Measurements from ENCODE around the gene ANKRD33B. TPM values are rescaled to one million over a fixed set of nuclear protein-coding genes. Genes with fewer than 3 reads are reported as not detected.

Gene ANKRD33B
- total and polyA plus RNA-seq, 2 of the 13 experiments (the other 11 are each of a cell fraction or from before 2014, with no cell fraction given) = 0.02 TPM; not detected in 1

DNA sequence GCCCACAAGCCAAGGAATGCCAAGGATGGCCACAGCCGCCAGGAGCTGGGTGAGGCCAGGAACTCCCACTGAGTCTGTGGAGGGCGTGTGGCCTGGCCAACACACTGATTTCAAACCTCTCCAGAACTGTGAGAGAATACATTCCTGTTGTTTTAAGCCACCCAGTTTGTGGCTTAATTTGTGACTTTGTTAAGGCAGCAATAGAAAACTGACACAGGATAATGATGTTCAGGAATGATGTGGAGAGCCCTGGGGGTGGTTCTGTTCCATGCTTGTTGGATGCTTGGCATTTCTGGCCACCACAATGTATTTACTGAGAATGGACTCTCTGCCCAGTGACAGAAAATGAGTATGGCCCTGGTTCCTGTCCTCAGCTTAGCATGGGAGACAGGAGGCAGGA is 114.4 kb downstream of the ANKRD33B start:
- FAIRE-seq (no peak), DNase-seq (ENCODE audit: low spot score) (no peak), ATAC-seq (no peak)
- POLR2A ChIA-PET = no interaction called here
- H3K4me2 ChIP-seq (ENCODE audit: low read depth, low read length) = no peak overlapping the region
- H3K27me3 ChIP-seq (ENCODE audit: control insufficient read depth in 1 of 2, insufficient read depth in 2 of 2, low read length in 2 of 2) = no peaks in the 10 kb centered on the region
- no peak for TF ChIP-seq RXRA (CRISPR knock-in tag; IDR thresholded peaks at IDR 0.05)
- TF ChIP-seq MAF1 (CRISPR knock-in tag; IDR thresholded peaks at IDR 0.05; ENCODE audit: borderline replicate concordance) = no peak
- no peak for TF ChIP-seq HMG20A (CRISPR knock-in tag; IDR thresholded peaks at IDR 0.05; ENCODE audit: borderline replicate concordance)
- TF ChIP-seq, protein P1, sequence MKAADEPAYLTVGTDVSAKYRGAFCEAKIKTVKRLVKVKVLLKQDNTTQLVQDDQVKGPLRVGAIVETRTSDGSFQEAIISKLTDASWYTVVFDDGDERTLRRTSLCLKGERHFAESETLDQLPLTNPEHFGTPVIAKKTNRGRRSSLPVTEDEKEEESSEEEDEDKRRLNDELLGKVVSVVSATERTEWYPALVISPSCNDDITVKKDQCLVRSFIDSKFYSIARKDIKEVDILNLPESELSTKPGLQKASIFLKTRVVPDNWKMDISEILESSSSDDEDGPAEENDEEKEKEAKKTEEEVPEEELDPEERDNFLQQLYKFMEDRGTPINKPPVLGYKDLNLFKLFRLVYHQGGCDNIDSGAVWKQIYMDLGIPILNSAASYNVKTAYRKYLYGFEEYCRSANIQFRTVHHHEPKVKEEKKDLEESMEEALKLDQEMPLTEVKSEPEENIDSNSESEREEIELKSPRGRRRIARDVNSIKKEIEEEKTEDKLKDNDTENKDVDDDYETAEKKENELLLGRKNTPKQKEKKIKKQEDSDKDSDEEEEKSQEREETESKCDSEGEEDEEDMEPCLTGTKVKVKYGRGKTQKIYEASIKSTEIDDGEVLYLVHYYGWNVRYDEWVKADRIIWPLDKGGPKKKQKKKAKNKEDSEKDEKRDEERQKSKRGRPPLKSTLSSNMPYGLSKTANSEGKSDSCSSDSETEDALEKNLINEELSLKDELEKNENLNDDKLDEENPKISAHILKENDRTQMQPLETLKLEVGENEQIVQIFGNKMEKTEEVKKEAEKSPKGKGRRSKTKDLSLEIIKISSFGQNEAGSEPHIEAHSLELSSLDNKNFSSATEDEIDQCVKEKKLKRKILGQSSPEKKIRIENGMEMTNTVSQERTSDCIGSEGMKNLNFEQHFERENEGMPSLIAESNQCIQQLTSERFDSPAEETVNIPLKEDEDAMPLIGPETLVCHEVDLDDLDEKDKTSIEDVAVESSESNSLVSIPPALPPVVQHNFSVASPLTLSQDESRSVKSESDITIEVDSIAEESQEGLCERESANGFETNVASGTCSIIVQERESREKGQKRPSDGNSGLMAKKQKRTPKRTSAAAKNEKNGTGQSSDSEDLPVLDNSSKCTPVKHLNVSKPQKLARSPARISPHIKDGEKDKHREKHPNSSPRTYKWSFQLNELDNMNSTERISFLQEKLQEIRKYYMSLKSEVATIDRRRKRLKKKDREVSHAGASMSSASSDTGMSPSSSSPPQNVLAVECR (CRISPR knock-in tag; IDR thresholded peaks at IDR 0.05; ENCODE audit: borderline replicate concordance) = no peak
- no peak for TF ChIP-seq PHF5A (CRISPR knock-in tag; IDR thresholded peaks at IDR 0.05; ENCODE audit: low read depth, unreplicated experiment)
- no peak for TF ChIP-seq ZNF230 (CRISPR knock-in tag; IDR thresholded peaks at IDR 0.05)
- TF ChIP-seq RFX5 (IDR thresholded peaks at IDR 0.05; ENCODE audit: low read depth, low read length) = no peak
- no peak for TF ChIP-seq CBX5 (CRISPR knock-in tag; IDR thresholded peaks at IDR 0.05; ENCODE audit: borderline replicate concordance)
- TF ChIP-seq ASH2L (IDR thresholded peaks at IDR 0.05; ENCODE audit: insufficient read length, low read depth, low read length) = no peak
- TF ChIP-seq NAIF1 (CRISPR knock-in tag; IDR thresholded peaks at IDR 0.05; ENCODE audit: borderline replicate concordance) = no peak
- TF ChIP-seq KDM5B (CRISPR knock-in tag; IDR thresholded peaks at IDR 0.05; ENCODE audit: borderline replicate concordance) = no peak
- no peak for TF ChIP-seq LCORL (IDR thresholded peaks at IDR 0.05)
- TF ChIP-seq LCORL (CRISPR knock-in tag; IDR thresholded peaks at IDR 0.05) = no peak
- TF ChIP-seq FOXK2 (IDR thresholded peaks at IDR 0.05) = no peak
- TF ChIP-seq RFXAP (CRISPR knock-in tag; IDR thresholded peaks at IDR 0.05; ENCODE audit: borderline replicate concordance) = no peak
- no peak for TF ChIP-seq ZNF563 (CRISPR knock-in tag; IDR thresholded peaks at IDR 0.05)
- no peak for TF ChIP-seq TAF15 (IDR thresholded peaks at IDR 0.05; ENCODE audit: low read depth, low read length, poor library complexity, severe bottlenecking)
- TF ChIP-seq SOX5 (CRISPR knock-in tag; IDR thresholded peaks at IDR 0.05; ENCODE audit: borderline replicate concordance) = no peak
- no peak overlapping the region for H3K27ac ChIP-seq (ENCODE audit: extremely low read length, insufficient read depth, low read length)
- BruUV-seq (replicated peaks) = no TSS peak
- peaks cover 28 to 38% of the 10 kb centered on the region in 2 experiments for H3K36me3 ChIP-seq (replicated peaks in 1 of 2; ENCODE audit: control insufficient read depth in 1 of 2, insufficient read depth in 2 of 2, low read length in 2 of 2)
- no peak overlapping the region for H3K4me3 ChIP-seq (replicated peaks in 1 of 3; ENCODE audit: insufficient read depth in 1 of 3, low read depth in 2 of 3, low read length in 3 of 3)
- H3K4me1 ChIP-seq (ENCODE audit: insufficient read depth, low read length) = no peaks in the 10 kb centered on the region
- H3K9ac ChIP-seq (ENCODE audit: insufficient read depth, low read depth, low read length) = no peak overlapping the region
- no peaks in the 10 kb centered on the region for H3K9me3 ChIP-seq (ENCODE audit: low read length)
- intact Hi-C loops (cut with micrococcal nuclease; ENCODE audit: unreplicated experiment) = no loop called here
- in situ Hi-C loops (cut with HindIII; ENCODE audit: extremely low pct_ligation_motif_present, low pct_unique_long_range_greater_than_20kb) = no loop called here
- CTCF ChIA-PET (ENCODE audit: low intra/inter-chr PET ratio, low total read pairs) = no interaction called here
- H3K79me2 ChIP-seq (ENCODE audit: insufficient read depth, low read length) = no peaks in the 10 kb centered on the region
- no peak overlapping the region for H2AFZ ChIP-seq (ENCODE audit: low read length)
- H4K20me1 ChIP-seq (ENCODE audit: insufficient read depth, low read length) = no peaks in the 10 kb centered on the region
- 89% methylated on average over 2 of the region's 2 CpGs for WGBS (ENCODE audit: low lambda C conversion rate)
